ENCODE results near the gene CD7. TPM values are rescaled to one million over a fixed set of nuclear protein-coding genes. Genes with fewer than 3 reads are reported as not detected.

Gene CD7
- total and polyA plus RNA-seq, 2 donors (not counting 1 experiment from before 2014, with no cell fraction given): 0.67 to 1.3 TPM

GRCh38 chr17:82301300-82301915, 16.0 kb downstream of the CD7 start:
- peak overlapping the region; percentile 88 for H3K27ac Mint-ChIP-seq
- intact Hi-C loops (cut with micrococcal nuclease): loop anchor here (1.0 kb wide), 1 partner anchor 20 kb away; no protein-coding TSS in a partner anchor
- no peak for DNase-seq
- no peak overlapping the region for H3K27ac ChIP-seq (ENCODE audit: low read length in 2 of 2)
- H3K4me1 Mint-ChIP-seq: peaks cover 57% of the 10 kb centered on the region
- no peaks in the 10 kb centered on the region for H3K9me3 Mint-ChIP-seq (ENCODE audit: insufficient read depth)
- H3K79me2 ChIP-seq (ENCODE audit: control insufficient read depth, insufficient read depth, low read length): no peaks in the 10 kb centered on the region
- WGBS (ENCODE audit: insufficient coverage): 79% methylated on average over 12 of the region's 12 CpGs
- CTCF ChIA-PET: interaction anchor here (0.6 to 6.4 kb wide), 20 partner anchors 9 to 281 kb away, joined by 3 to 68 read pairs (median 6); partner anchors contain the start of genes CD7 and CSNK1D
- no peaks in the 10 kb centered on the region for H3K27me3 ChIP-seq (replicated peaks in 1 of 4; ENCODE audit: control extremely low read depth in 1 of 4, control insufficient read depth in 3 of 4, insufficient read depth in 4 of 4, low read length in 3 of 4)
- H3K9ac ChIP-seq (ENCODE audit: low read length): peak overlapping the region; percentile 21
- H3K4me3 ChIP-seq (ENCODE audit: control extremely low read depth in 1 of 5, extremely low read depth in 1 of 5, insufficient read depth in 1 of 5, low read depth in 2 of 5, low read length in 4 of 5): peak overlapping the region in 1 of 5 experiments; percentile 33
- ATAC-seq (ENCODE audit: low read depth): no peak
- peaks cover 51 to 72% of the 10 kb centered on the region in 2 donors for H3K4me1 ChIP-seq (ENCODE audit: control insufficient read depth in 2 of 2, insufficient read depth in 2 of 2, low read length in 2 of 2)
- H3K27me3 Mint-ChIP-seq: no peaks in the 10 kb centered on the region
- H3K4me3 Mint-ChIP-seq: peak overlapping the region; percentile 99
- no peaks in the 10 kb centered on the region for H3K9me3 ChIP-seq (ENCODE audit: control extremely low read depth in 1 of 3, control insufficient read depth in 2 of 3, insufficient read depth in 1 of 3, low read length in 2 of 3)
- no peaks in the 10 kb centered on the region for H3K36me3 ChIP-seq (replicated peaks in 1 of 2; ENCODE audit: control extremely low read depth in 1 of 2, control insufficient read depth in 1 of 2, extremely low read depth in 1 of 2, insufficient read depth in 2 of 2, low read length in 1 of 2)
- no peak for TF ChIP-seq EZH2 (IDR thresholded peaks at IDR 0.05; ENCODE audit: borderline replicate concordance, insufficient read depth, low read depth, low read length, poor library complexity, severe bottlenecking)
- TF ChIP-seq CTCF (IDR thresholded peaks at IDR 0.05): no peak
- H2AFZ ChIP-seq (ENCODE audit: insufficient read depth, low read depth, low read length, poor library complexity, severe bottlenecking): peak overlapping the region; percentile 61
- peak overlapping the region; percentile 74 for H3K4me2 ChIP-seq (replicated peaks; ENCODE audit: low read depth, low read length, poor library complexity, severe bottlenecking)
- POLR2A ChIA-PET: interaction anchor here (0.6 to 2.3 kb wide), 4 partner anchors 9 to 95 kb away, joined by 4 to 11 read pairs (median 6); partner anchors contain the start of genes CSNK1D and SLC16A3
- no peaks in the 10 kb centered on the region for H4K20me1 ChIP-seq (ENCODE audit: control insufficient read depth, insufficient read depth, low read length, poor library complexity, severe bottlenecking)
